IPS-18c (cell line): Measurements from ENCODE around the gene RNASE7.
"Not testable (repeated sequence)": the region's sequence is repeated elsewhere in the genome, so short reads cannot be mapped to it uniquely, and the experiment has no call there.

Experiments used
- H3K4me3 ChIP-seq: 2 replicates; pipeline ENCODE4 v1.7.0; 2013; ENCODE audit warnings: low read depth, mild to moderate bottlenecking, low read length, moderate library complexity; ENCODE audit not compliant: insufficient read depth
- H3K9me3 ChIP-seq: one replicate; pipeline ENCODE4 v1.6.1; 2013; ENCODE audit warnings: mild to moderate bottlenecking, low read length, moderate library complexity; ENCODE audit not compliant: control insufficient read depth, insufficient read depth

The RNASE7 gene

DNA sequence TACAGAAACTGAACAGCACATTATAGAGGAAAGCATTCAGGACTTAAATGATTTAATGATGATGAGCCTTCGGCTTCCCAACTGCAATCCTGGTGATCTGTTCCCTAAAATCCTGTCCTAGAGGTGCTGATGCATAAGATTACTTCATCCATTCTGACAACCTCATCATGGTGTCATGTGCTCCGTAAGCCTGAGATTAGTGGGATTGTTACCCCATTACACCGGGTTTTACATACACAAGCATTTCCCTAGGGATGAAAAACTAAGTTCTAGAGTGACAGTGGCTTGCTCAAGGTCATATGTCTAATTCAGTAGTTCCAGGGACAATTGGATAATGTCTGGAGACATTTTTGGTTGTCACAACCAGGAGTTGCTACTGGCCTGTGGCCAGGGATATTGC, 5.0 kb upstream of the RNASE7 start:
- Histone ChIP-seq H3K9me3 (no peaks in the 10 kb centered on the region), H3K4me3 (no peak overlapping the region)

- Histone ChIP-seq H3K9me3 (no peaks in the 10 kb centered on the region), H3K4me3 (no peak overlapping the region)
Measured at GRCh38 chr14:21038441-21039422, 3.4 kb upstream of the RNASE7 start.

DNA sequence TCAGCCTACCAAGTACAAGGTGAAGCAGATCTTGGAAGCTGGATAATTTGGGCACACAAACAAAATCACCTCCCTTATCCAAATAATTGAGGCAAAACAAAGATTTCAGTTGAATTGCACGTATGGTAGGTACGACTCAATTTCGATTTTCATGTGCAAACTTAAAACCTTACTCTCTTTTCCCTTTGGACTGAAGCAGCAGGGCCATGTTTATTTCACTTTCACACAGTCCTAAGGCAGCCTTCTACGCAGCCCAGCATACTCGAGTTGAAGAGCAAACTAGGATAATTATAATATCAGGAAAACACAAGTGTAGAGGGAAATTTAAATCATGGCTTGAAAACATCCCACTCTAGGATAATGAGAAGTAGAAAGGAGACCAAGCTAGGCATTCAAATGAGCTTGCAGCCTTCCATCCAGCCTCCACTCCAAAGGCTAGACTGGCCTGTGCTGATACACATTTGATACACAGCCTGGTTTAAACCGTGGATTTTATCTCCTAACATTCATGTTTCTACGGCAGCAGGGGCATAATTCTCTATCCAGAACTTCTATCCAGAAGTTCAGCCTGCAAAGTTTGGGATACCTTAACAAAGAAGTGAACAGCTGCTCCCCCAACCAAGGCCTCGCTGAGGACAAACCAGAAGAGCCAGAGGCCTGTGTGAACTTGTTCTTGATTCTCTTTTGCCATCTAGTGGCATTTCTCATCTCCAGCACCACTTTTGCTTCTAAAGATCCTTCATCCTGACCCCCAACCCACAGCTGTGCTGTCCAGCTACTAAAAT, 2.4 kb upstream of the RNASE7 start:
- no peaks in the 10 kb centered on the region for H3K9me3 ChIP-seq
- H3K4me3 ChIP-seq: no peak overlapping the region

DNA sequence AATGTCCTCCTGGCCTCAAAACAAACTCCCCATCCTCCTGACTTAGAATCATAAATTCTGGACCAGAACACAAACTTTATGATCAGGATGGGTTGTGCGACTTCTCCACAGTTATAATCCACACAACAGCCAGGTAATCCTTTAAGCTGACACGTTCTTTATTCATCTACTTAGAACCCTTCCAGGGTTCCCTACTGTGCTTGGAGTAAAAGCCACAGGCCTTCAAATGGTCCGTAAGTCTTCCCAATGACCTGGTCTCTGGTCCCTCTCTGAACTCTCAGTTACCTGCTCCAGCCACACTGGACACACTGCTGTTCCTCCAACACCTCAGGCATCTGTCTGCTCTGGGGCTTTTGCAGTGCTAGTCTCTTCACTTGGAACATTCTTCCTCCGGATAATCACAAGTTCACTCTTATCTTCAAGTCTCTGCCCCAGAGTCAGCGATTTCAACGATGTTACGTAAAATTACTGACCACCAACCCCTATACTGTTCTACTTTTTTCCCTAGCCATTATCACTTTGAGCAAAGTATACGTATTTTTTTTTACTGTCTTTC, 1.7 kb upstream of the RNASE7 start:
- no peak overlapping the region for H3K4me3 ChIP-seq
- H3K9me3 ChIP-seq: no peaks in the 10 kb centered on the region

GRCh38 chr14:21040941-21041340, 1.2 kb upstream of the RNASE7 start:
- not testable (repeated sequence) for H3K9me3 ChIP-seq, H3K4me3 ChIP-seq

DNA sequence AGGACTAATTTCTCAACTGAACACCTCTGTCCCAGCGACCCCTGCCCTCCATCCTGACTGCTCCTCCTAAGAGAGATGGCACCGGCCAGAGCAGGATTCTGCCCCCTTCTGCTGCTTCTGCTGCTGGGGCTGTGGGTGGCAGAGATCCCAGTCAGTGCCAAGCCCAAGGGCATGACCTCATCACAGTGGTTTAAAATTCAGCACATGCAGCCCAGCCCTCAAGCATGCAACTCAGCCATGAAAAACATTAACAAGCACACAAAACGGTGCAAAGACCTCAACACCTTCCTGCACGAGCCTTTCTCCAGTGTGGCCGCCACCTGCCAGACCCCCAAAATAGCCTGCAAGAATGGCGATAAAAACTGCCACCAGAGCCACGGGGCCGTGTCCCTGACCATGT, 756 bp downstream of the RNASE7 start:
- H3K4me3 ChIP-seq: no peak overlapping the region
- no peaks in the 10 kb centered on the region for H3K9me3 ChIP-seq

GRCh38 chr14:21043387-21043973, 1.3 kb downstream of the RNASE7 start:
- Histone ChIP-seq H3K4me3 (no peak overlapping the region), H3K9me3 (no peaks in the 10 kb centered on the region)

GRCh38 chr14:21043974-21044618, 1.9 kb downstream of the RNASE7 start:
- Histone ChIP-seq H3K4me3 (no peak overlapping the region), H3K9me3 (no peaks in the 10 kb centered on the region)

- H3K9me3 ChIP-seq: no peaks in the 10 kb centered on the region
- no peak overlapping the region for H3K4me3 ChIP-seq
Measured at GRCh38 chr14:21047378-21047781, 5.2 kb downstream of the RNASE7 start.

GRCh38 chr14:21048638-21049037, 6.5 kb downstream of the RNASE7 start:
- H3K9me3 ChIP-seq: no peaks in the 10 kb centered on the region

GRCh38 chr14:21049271-21049673, 7.1 kb downstream of the RNASE7 start:
- H3K9me3 ChIP-seq: no peaks in the 10 kb centered on the region
- H3K4me3 ChIP-seq: no peak overlapping the region

More at GRCh38 chr14:21048638-21049037, 6.5 kb downstream of the RNASE7 start:
- no peak overlapping the region for H3K4me3 ChIP-seq

DNA sequence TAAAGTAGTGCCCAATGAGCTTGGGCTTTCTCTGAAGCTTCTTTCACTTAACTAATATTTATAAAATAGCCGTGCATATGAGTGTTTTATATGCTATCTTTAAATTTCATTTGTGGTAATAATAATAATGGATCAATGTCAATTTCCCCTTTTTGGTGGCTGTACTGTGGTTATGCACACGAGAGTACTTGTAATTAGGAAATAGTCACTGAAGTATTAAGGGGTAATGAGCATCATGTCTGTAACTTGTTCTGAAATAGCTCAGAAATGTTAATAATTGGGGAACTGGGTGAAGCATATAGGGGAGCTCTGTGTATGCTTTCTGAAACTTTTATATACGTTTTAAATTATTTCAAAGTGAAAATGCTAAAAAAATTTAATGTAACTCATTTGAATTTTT, 8.4 kb downstream of the RNASE7 start:
- H3K9me3 ChIP-seq: no peaks in the 10 kb centered on the region
- H3K4me3 ChIP-seq: no peak overlapping the region

GRCh38 chr14:21053184-21054122, 11.3 kb downstream of the RNASE7 start:
- Histone ChIP-seq H3K4me3 (no peak overlapping the region), H3K9me3 (no peaks in the 10 kb centered on the region)

GRCh38 chr14:21054123-21054767, 12.1 kb downstream of the RNASE7 start:
- Histone ChIP-seq H3K9me3 (no peaks in the 10 kb centered on the region), H3K4me3 (no peak overlapping the region)

GRCh38 chr14:21054768-21055145, 12.6 kb downstream of the RNASE7 start:
- Histone ChIP-seq H3K4me3 (no peak overlapping the region), H3K9me3 (no peaks in the 10 kb centered on the region)
